NCI-H82 treated with DMSO at 0.1 percent for 48 hours (cell line): Measurements from ENCODE around the gene FAM174C.

Source experiments
- DNase-seq: peaks from one replicate; lab custom pipeline; 2025; ENCODE audit not compliant: unreplicated experiment; lab: John Stamatoyannopoulos, UW

FAM174C gene

DNA sequence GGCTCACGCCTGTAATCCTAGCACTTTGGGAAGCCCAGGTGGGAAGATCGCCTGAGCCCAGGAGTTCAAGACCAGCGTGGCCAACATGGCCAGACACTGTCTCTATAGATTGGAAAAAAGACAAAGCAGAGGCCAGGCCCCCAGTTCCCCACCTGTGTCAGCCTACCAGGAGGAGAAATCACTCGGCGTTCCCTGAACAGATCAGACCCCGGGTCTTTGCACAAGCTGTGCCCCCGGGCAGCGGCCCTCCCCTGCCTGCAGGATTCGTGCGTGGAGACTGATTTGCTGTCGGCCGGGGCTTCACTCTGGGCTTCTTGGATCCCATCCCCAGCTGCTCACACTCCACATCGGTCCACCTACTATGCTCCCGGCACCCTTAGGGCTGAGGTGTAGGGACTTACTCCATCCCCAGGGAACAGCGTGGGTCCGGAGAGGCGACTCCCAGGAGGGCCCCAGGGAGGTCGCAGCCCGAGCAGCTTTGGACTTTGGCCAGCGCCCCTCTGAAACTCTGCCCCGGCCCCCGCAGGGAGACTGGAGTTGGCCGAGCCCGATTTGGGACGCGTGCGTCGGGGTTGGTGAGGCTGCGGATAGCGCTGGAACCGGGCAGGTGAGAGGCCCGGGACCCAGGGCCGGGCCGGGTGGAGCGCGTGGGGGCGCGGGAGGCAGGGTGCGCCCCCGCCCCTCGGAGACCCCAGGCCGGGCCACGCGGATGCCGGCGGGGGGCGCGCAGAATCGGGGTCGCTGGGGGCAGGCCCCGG lies 9.8 kb downstream of the FAM174C start:
- no peak for DNase-seq

DNA sequence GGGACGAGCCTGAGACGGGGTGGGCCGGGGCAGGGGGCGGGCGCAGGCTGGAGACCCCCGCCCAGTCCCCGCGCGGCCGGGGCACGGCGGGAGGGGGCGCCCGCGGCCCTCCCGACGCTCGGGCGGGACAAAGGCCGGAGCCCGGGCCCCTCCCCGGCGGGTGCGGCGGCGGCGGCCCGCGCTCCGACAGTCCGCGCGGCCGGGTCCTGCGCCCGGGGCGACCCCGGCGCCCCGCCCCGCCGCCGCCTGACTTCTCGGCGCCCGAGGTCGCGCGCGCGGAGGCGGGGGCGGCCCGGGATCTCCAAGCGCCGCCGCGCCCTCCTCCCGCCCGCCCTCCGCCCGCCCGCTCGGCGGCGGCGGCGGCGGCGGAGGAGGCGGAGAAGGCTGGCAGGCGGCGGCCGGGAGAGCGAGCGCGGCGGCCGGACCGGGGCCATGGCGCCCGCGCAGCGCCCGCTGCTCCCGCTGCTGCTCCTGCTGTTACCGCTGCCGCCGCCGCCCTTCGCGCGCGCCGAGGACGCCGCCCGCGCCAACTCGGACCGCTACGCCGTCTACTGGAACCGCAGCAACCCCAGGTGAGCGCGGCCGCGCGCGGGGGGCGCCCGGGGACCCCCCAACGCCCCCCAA lies 10.5 kb downstream of the FAM174C start, which contains the start of gene EFNA2:
TSS of gene EFNA2 (plus strand) at position 137 of the 624 bp plus-strand sequence. CDS start at position 433, 296 bp downstream.
- no peak for DNase-seq

GRCh38 chr19:1286487-1287353 lies 11.4 kb downstream of the FAM174C start:
- no peak for DNase-seq

GRCh38 chr19:1287354-1288225 lies 12.3 kb downstream of the FAM174C start:
- no peak for DNase-seq

DNA sequence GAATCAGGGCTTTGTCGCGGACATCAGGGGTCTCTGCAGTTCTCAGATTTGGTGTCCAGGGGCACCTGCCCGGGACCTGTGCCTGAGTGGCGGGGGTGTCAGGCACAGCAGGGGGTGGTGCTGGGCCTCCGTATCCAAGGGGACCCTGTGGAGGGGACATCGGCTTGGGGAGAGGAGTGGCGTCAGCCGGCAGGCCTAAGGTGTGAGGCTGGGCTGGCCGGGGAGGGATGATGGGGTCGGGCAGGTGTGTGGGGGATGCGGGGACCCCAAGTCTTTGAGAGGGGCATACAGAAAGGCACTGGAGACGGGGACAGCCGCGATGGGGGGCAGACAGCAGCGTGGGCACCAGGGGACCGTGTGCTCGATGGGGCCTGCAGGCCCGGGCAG lies 12.9 kb downstream of the FAM174C start:
- DNase-seq: no peak

GRCh38 chr19:1288833-1289685 lies 13.7 kb downstream of the FAM174C start:
- no peak for DNase-seq

DNA sequence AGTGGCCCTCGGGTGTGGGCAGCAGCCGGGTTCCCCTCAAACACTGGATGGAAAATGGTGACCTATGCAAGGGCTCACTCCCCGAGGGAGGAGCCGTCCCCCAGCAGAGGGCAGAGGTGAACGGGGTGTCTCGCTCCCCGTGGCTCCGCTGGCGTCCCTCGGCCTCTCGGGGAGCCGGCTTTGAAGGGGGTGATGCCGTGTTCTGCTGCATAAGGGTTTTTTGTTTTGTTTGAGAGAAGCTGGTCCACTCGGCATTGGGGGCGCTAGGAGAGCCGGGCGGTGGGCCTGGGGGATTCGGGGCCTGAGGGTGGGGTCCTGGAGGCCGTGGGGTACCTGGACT lies 14.3 kb downstream of the FAM174C start:
- DNase-seq: no peak

DNA sequence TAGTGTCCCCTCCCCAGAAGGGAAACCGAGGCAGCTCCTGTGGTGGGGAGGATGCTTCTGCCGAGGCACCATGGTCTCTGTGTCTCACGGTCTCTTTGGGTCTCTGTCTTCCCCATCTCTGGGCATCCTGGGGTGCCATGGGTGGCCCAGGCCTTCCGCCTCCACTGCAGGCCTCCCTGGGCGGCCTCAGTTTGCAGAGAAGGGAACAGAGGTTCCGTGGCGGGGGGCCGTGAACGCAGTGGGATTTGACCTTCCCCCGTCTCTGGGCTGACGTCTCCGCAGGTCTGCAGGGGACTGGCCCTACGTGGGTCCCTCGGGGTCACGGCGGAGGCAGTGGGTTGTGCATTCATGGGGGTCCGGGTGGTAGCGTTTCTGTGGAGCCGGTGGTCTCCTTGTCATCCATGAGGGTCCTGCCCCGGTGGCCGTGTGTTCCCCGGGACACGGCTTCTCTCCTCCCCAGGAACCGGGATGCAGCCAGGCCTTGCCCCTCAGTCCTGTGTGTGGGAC lies 14.9 kb downstream of the FAM174C start:
- no peak for DNase-seq

GRCh38 chr19:1290703-1291651 lies 15.6 kb downstream of the FAM174C start:
- DNase-seq: no peak

DNA sequence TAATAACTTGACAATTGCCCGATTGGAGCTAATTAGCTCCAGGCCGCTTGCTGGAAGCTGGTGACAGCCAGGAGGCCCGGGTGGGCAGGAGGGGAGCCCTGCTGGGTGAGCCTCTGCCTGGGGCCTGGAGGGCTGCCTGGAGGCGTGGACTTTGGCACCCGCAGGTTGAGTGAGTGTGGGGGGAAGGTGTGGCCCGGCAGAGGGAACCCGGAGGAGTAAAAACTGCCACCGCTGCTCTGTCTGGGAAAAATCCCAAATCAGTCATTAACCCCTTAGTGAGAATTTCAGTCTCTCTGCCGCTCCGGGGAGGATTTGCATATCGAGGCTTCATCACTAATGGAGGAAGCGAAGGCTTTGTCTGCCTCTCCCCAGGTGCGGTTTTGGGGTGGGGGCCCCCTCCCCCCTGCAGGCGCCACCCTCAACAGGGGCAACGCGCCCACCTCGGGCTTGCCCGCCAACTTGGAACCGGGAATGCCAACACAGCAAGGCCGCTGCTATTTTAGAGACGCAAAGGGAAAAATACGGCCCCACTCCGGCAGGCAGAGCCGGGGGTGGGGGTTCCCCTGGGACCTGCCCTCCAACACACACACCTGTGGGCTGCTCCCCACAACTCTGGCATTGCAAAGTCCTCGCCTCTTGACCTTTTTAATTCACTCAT lies 16.6 kb downstream of the FAM174C start:
- no peak for DNase-seq

- DNase-seq: no peak
Measured at GRCh38 chr19:1292419-1293151, 17.3 kb downstream of the FAM174C start.

- DNase-seq: no peak
Measured at GRCh38 chr19:1293782-1294604, 18.7 kb downstream of the FAM174C start.

DNA sequence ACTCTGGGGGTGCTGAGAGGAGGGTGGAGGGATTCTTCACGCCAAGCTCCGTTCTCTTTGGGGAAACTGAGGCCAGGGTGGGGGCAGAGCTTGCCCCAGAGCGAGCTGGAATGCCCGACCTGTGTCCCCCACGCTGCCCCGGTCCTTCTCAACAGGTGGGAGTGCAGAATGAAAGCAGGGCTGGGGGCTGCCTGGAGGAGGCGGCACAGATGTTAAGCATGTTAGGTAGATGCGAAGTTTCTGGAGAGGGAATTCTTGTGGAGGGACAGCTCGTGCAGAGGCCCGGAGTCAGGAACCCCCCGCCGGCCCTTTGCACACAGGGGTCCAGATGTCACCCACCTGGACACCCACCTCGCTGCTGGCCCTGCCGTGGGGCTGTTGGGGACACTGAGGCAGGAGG lies 19.4 kb downstream of the FAM174C start:
- DNase-seq: no peak

DNA sequence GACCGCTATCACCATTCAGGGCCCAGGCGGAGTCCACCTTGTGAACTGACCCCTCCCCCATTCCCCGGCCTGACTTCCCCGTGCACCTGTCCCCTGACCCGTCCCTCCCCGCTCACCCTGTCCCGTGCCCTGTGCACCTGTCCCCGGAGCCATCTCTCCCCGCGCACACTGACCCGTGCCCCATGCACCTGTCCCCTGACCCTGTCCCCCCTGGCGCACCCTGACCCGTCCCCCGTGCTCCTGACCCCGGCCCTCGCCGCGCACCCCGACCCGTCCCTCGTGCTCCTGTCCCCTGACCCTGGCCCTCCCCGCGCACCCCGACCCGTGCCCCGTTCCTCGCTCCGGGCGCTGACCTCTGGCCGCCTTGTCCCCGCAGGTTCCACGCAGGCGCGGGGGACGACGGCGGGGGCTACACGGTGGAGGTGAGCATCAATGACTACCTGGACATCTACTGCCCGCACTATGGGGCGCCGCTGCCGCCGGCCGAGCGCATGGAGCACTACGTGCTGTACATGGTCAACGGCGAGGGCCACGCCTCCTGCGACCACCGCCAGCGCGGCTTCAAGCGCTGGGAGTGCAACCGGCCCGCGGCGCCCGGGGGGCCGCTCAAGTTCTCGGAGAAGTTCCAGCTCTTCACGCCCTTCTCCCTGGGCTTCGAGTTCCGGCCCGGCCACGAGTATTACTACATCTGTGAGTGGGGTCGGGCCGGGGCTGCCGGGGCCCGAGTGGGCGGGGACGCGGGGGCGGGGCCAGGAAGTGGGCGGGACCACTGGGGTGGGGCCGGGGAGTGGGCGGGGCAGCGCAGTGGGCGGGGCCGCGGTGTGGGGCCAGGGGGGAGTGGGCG lies 20.1 kb downstream of the FAM174C start:
- no peak for DNase-seq

DNA sequence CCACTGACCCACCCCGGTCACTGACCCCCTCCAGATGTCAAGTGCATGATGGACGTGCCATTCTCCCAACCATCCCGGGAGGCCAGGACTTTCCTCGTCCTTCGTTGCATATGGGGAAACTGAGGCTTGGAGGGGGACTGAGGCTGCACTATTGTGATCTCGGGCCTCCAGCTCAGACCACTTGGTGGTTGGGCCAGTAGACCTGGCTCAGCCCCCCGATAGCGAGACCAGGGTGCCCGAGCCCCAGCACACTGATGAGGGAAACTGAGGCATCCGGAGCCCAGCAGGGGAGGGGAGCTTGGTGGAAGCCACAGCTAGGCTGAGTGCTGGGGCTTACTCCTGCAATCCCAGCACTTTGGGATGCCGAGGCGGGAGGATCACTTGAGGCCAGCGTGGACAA lies 20.7 kb downstream of the FAM174C start:
- DNase-seq: no peak
